ENCODE data around the gene ZNF106.
A peak's percentile ranks its signal among the peaks of the same experiment; 100 is the strongest.

The ZNF106 gene

DNA sequence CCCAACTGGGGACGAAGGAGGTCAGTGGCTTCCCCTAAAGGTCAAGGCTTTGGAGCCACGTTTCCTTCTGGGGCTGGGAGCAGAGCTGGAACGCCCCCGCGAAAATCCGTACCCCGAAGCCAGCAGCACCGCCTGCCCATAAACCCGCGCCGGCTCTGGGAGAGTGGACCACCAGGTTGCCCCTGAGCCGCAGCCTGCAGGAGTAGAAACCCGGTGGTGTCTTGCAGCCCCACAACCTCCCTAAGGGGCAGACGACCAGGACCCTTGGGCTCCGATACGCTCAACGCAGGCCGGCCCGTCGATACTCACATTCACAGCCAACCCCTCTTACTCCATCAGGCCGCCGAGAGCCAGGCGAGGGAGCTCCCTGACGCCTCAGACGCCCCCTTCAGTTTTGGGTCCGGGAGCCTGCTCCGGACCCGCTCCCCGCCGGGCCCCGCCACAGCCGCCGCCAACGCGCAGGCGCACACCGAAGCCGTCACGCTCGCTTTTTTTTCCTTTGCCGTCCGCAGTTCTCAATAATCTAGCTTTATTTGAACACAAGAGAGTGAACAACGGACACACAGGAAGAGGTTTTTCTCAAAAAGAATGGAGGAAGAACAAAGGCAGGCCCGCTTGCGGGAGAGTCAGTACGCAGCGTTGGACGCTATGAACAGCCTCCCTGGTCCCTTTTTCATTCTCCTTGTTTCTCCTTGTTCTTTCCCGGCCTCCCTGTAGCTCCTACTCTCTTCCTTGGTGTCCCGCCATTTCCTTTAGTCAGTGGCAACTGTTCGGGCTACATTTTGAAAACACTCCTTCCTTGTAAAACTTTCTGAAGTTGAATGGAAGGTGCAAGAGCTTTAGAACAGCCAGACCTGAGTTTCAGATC lies at the start of gene ZNF106:
Gene ZNF106, minus strand, starts transcription at position 471 of the 868 bp plus-strand sequence. CDS start 18,852 bp downstream, outside the sequence.
- peak; percentile 75 for DNase-seq

DNA sequence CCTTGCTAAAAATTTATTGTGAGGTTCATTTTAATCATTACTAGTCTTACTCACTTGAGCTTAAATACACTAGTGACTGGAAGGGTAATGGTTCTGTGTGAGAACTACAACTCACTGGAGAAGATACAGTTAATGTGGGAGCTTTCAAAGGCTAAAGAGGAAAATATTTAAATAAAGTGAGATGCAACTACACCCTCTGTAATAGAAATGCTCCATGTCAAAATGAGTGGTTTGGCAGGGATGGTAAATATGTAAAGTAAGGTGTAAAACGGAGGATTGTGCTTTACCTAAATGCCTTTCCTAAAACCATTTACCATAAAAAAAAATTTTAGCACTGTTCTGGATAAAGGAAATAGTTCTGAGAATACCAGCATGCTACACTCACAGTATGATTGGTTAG lies 42.3 kb upstream of the ZNF106 start:
- no peak for DNase-seq

DNA sequence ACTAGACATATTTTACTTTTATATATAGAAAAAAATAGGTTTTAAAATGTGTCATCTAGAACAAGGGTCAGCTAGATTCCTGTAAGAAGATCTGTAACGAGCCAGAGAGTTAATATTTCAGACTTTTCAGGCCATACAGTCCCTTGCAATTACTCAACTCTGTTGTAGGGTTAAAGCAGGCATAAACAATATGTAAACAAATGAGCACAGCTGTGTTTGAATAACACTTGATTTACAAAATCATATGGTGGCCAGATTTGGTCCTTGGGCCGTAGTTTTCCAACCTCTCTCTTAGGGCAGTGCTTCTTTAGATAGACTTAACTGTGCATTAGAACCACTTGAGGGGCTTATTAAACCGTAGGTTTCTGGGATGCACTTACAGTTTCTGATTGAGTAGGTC lies 38.0 kb upstream of the ZNF106 start:
- no peak for DNase-seq

DNA sequence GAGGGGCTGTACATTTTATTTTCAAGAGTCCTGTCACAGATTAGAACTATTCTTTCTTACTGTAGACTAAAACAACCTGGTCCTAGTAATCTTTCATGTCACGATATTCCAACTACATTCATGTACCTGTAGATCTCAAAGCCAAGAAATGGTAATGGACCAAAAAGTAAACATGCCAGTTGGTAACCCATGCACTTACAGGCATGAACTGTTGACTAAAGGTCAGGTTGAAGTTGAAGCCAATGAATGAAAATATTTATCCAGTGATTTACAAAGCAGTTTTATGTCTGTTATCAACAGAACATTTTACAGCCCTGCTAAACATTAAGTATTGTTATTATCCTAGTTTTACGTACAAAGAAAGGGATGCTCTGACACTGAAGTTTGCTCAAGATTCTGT lies 32.4 kb upstream of the ZNF106 start:
- no peak for DNase-seq

DNA sequence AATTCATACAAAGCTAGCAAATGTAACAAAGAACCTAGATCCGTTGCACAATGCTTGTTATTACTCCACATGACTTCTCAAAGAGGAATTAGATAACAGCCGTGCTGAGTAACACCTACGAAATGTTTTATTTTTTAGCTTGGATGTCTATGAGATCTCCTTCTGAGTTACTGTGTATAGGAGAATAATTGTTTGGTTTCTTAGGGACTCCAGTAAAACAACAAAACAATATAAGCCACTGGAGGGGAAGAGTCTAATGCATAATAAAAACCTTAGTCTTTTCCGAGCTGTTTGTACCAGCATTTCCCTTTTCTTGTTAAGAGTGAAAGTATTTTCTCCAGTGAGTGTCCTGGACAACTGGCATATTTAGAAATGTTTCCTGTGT lies 20.1 kb upstream of the ZNF106 start:
- DNase-seq: no peak

DNA sequence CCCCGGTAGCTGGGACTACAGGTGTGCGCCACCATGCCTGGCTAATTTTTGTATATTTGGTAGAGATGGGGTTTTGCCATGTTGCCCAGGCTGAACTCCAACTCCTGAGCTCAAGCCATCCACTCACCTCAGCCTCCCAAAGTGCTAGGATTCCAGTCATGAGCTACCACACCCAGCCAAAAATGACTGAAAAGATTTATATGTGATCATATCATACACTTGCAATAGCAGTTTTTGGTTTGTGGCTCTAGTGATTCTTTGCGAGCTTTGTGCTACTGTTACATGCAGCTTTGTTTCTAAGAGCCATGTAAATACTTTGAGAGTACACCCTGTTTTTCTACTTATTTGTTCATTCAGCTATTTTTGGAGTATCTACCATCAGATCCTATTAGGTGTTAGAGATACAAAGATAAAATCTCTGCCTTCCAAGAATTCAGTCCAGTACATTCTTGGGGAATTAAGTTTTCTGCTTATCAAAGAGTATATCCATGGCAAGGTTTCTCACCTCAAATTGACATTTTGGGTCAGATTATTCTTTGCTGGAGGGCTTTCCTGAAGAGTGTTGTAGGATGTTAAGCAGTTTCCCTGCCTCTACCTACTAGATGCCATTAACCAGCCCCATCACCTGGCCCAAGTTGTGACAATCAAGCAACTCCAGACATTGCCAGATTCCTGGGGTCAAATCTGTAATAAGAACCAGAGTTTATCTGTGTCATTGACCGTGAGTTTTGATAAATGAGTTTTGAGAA lies 19.5 kb upstream of the ZNF106 start:
- DNase-seq: no peak

DNA sequence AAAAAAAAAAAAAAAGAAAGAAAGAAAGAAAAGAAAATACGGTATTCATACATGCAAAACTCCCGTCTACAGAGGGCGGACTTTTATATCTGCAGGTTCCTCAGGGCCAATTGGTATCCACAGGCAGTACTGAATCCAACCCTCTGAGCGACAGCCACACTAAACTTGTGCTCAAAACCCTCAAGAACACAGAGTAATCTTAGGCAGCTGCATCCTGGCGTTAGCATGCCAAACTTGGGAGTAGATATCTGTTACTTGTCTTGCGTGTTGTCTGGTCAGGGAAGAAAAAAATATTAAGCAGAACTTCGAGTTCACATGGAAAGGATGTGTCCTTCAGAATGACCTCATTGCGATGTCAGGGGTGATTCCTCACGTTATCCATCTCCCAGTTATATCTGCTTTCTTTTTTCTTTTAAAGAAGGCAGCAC lies 17.3 kb upstream of the ZNF106 start:
- no peak for DNase-seq

DNA sequence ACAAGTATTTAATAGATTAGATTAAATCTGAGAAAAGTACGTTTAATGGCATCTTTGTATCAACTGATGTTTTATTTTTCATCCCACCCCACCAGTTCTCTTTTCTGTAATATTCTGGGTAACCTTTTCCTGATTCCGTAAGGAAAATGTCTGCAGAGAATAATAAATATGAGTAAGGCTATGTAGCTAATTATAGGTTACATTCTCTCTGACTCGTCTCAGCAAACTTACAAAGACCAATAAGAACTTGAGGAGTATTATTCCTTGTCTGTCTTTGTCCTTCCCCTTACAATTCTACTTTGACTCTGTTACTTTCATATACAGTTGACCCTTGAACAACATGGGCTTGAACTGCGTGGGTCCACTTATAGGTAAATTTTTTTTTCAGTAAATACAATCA lies 16.6 kb upstream of the ZNF106 start:
- DNase-seq: no peak

DNA sequence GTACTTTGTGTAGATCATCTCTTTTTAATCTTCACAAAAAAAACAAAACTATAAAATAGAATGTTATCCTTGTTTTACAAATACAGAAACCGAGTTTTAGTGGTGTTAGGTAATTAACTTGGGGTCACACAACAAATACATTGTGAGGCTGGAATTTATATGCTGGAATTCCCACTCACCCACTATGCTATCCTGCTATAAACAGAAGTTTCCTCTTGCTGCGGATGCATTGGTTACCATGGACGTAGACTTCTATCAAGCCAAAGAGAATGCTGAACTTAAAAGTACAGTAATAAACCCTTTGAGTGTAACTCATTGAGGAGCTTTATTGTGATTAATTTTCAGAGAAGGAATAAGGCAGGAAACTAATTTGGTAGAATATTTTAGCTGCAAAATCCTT lies 13.7 kb upstream of the ZNF106 start:
- DNase-seq: no peak

DNA sequence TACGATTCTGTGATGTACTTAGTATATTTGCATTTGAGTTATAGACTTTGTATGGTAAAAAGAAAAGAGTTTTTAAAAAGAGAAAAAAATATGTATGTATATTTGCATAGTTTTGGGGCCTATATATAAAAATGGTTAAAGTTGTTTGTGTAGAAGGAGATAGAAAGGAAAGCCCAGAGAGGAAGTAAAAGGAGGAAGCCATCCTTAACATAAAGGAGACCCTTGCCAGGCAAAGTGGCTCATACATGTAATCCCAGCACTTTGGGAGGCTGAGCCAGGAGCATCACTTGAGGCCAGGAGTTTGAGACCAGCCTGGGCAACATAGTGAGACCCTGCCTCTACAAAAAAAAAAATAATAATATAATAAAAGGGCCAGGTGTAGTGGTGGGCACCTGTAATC lies 12.9 kb upstream of the ZNF106 start:
- no peak for DNase-seq

DNA sequence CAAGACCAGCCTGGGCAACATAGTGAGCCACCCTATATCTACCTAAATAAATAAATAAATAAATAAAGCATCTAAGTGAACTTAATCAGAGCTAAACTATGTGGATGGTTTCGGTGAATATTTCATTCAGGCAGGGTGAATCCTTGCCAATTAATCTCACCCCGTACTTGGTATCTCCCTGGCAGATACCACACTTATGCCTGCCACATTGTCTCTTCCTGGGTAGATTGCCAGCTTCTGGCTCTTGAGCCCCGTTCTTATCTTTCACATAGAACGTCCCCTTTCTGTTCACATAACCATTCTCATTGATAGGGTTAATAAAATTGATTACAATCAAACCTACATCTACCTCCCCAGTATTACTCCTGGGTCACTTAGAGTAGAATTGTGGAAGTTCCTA lies 11.5 kb upstream of the ZNF106 start:
- DNase-seq: no peak

DNA sequence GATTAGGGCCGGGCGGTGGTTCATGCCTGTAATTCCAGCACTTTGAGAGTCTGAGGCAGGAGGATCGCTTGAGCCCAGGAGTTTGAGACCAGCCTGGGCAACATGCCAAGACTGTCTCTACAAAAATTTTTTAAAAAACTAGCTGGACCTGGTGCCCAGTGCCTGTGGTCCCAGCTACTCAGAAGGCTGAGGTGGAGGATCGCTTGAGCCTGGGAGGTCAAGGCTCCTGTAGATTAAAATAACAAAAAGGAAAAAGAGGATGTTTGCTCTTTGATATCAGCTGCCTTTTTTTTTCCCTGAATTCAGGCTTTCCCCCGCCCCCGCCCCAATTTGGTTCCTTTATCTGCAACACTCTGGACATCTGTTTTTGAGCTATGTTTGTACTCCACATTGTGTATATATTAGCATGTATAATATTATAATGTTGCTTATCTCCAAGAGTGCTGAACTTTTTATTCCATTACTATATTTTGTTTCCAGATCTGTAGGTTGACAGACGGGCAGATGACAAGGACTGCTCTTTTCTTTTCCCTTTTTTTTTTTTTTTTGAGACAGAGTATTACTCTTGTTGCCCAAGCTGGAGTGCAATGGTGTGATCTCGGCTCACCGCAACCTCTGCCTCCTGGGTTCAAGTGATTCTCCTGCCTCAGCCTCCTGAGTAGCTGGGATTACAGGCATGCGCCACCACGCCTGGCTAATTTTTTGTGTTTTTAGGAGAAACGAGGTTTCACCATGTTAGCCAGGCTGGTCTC lies 9.1 kb upstream of the ZNF106 start:
- no peak for DNase-seq

DNA sequence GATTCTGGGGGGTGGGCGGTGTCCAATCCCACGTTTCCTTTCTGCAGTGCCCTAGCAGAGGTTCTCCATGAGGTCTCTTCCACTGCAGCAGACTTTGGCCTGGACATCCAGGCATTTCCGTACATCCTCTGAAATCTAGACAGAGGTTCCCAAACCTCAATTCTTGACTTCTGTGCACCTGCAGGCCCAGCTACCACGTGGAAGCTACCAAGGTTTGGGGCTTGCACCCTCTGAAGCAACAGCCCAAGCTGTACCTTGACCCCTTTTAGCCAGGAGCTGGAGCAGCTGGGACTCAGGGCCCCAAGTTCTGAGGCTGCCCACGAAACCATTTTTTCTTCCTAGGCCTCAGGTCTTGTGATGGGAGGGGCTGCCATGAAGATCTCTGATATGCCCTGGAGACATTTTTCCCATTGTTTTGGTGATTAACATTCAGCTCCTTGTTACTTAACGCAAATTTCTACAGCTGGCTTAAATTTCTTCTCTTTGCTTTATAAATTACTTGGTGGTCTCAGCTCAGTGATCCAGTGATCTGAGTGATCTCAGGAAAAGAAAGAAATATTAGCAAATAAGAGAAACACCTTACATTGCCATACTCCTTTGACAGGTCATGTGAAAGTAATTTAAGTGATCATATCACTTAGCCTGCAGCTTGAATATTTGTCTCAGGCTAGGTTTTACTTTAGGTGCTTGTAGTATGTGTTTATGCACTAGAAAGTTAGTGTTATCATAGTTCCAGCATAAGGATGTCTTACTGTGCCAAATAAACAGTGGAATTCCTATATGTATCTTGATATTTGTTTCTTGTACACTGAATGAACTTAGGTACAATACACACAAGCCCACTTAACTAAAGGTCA lies 7.5 kb upstream of the ZNF106 start:
- DNase-seq: no peak

DNA sequence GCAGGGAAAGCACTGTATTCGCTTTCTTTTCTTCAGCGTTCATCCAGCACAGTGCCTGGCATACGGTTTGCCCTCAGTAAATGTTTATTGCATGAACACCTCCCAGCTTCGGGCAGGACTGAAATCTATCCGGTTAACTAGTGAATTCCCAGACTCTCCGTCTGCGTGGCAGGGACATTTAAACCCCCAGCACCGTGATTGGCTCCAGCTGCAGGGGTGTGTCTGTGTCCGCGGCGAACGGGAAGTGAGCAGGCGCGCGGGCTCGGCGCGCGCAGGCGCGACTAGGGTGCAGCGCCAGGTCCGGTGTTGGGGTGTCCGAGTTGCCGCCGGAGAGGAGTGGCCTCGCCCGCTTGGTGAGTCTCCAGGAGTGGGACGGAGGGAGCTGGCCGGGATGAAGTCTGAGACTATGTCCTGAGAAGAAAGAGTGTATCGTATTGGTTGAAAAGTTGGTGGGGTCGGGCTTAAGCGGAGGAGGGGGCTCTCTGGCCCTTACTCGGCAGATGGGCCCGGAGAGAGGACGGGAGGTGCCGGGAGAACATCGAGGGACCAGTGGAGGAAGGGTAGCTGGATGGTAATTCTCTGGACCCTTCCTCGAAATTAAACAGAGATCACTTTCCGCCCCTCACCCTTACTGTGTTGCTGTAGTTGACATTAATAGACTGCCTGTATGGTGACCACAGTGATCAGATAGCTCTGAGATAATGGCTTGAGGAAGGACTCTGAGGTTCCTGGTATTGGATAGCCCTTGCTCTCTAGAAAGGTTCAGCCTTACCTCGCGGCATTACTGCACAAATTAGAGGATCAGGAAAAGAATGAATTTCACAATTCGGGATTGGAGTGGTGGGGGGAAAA lies 4.6 kb upstream of the ZNF106 start, which contains the start of gene SNAP23:
Gene SNAP23, plus strand, starts transcription at position 274 of the 852 bp plus-strand sequence. CDS start 16,213 bp downstream, outside the sequence.
- peak; percentile 7 for DNase-seq

DNA sequence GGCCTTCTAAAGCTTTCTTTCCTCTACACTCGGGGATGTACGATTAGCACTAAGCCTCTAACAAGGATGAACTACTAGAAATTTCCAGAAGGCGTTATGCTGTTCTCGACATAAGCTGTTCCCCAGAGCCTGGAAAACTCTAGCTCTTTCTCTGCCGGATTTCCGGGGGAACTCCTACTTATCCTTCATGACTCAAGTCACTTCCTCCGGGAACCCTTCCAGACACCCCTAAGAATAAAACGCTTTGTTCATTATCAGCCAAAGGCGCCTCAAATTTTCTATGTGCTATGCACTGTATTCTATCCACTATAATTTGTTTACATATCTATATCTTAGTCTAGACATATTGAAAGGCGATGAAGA lies 4.0 kb upstream of the ZNF106 start:
- DNase-seq: no peak

DNA sequence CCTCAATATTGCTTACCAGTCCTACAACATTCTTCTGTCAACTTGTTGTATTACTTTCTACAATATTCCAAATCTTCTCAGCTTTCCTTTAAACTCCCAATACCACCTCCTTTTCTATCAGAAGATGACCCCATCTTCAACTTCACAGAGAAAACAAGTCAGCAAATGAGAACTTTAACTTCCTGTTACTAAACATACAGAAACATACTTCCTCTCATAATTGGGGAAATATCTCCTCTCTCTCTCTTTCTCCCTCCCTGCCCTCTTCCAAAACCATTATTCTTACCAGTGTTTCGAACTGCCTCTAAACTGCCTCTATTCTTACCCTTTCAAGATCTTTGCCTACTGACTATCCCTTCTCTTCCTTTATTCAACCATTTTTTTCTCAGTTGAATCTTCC lies 2.7 kb upstream of the ZNF106 start:
- DNase-seq: no peak

DNA sequence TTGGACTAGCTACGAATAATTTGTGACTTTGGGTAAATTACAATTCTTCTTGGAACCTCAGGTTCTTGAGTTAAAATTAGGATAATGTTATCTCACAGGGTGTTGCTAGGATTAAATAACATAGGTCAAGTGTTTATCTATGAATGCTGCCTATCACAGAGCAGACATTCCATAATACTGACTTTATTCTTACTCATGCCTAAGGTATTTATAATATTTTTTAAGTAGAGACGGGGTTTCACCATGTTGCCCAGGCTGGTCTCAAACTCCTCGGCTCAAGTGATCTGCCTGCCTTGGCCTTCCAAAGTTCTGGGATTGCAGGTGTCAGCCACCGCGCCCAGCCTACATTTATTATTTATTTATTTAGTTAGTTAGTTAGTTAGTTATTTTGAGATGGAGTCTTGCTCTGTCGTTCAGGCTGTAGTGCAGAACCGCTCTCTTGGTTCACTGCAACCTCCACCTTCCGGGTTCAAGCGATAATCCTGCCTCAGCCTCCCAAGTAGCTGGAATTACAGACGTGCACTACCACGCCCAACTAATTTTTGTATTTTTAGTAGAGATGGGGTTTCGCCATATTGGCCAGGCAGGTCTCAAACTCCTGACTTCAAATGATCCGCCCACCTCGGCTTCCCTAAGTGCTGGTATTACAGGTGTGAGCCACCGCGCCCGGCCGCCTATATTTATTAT lies 741 bp upstream of the ZNF106 start:
- no peak for DNase-seq

DNA sequence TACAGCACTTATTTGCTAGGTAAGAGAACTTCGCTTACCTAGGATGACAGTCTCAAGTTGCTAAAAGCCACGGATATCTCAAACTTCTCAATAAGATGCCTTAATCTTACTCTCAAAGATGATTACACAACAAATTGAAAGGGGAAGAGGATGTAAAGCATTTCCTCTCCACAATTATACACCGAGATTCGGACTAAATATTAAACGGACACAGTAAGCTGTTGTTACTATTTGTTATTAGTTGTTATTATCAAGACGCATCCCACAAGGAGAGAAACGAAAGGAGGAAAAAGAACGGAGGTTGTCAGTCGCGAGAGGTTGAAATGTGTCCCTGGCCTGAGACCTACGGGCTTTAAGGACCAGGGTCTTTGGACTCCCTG lies 660 bp downstream of the ZNF106 start:
- no peak for DNase-seq

DNA sequence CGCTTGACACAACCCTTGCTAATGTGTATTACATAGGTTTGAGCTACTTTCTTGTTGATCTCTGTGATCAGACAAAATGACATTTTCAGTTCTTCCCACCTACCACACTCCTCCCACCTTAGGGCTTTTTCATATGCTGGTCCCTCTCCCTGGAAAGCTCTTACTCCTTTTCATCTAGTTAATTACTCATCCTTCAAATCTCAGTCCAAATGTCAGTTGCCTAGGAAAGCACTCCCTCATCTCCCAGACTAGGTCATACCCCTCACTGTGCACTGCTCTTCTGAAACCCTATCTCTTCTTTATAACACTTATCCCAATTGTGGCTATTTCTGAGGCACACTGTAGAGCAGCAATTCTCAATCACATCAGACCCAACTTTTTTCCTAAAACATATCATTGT lies 7.3 kb downstream of the ZNF106 start:
- no peak for DNase-seq

DNA sequence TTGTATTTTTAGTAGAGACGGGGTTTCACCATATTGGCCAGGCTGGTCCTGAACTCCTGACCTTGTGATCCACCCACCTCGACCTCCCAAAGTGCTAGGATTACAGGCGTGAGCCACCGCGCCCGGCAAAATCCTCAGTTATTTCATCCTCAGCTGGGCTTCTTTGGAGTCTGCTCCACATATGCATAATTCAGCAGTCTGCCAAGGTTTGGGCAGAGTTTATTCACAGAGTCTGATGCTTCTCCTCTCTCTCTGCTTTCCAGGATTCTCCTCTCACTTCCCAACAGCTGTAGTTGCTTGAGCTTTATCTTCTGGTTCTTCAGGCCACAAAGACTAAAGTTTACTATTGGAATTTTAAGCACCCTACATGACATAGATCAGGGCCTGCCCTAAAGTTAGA lies 8.2 kb downstream of the ZNF106 start:
- no peak for DNase-seq

DNA sequence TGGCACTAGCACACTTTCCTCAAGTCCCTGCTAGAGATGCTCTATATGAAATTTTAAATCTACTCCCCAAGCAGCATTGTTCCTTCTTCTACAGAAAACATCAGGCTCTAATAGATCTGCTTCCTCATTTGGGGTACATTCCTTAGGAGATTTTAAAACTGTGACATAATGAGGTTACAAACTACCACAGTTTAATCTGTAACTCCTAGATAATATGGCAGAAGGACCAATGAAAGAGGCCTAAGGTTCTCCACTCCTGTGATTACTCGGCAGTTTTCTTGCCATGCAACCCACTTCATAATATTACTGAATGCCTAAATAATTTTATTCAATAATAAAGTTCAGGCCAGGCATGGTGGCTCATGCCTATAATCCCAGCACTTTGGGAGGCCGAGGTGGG lies 16.1 kb downstream of the ZNF106 start:
- DNase-seq: no peak

Measured in NCI-H1092 (cell line).